RKO (cell line): ENCODE data around the gene NPAS3.

Experiments used
- DNase-seq: peaks from one replicate; pipeline ENCODE4 v3.0.0-alpha.2; 2016; ENCODE audit warnings: low spot score

NPAS3 gene

DNA sequence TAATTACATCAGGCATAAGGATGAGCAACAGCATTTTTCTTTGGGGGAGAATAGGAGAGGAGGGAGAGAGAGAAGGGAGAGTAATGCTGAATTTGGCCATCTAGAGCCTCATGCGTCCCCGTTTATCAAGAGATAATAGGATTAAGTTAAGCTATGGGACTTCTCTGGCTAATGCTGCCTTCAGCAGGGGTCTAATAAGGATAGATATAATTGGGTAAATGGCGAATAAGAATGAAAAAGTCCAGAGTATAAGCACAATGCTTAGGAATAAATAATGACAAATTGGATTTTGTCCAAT lies 542.2 kb downstream of the NPAS3 start:
- DNase-seq = no peak

DNA sequence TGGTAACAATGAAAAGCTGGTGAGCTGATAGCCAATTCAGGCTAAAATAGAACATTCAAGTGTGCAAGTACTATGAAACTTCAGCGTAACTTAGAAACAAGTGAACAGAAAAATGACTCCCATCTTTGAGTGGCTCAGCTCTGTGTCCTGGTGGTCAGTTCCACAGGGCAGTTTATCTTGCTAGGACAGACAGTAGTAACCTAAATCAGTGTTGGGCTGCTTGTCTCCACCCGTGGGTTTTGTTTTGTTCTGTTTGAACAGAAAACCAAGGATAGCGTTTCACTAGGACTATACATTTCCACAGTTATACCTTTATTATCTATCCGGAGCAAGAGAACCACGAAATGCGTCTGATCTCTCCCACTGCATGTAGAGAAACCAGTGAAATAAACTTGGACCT lies 544.4 kb downstream of the NPAS3 start:
- no peak for DNase-seq

DNA sequence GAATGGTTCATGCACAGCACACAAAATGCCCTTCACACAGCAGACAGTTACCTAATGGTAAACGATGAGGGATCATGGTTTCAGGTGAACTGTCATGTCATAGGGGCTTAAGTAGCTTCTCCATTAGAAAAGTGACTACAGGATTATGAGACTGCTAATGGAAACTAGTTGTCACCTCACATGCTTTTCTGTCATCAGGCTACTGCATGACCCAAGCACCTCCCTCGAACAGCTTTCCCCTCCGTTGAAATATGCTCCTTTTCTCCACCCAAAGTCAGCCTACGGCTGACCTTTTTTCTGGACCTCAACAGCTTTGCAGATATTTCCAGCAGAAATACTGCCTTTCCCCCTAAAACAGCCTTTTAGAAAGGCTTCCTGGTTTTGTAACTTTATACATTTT lies 544.9 kb downstream of the NPAS3 start:
- DNase-seq = no peak

DNA sequence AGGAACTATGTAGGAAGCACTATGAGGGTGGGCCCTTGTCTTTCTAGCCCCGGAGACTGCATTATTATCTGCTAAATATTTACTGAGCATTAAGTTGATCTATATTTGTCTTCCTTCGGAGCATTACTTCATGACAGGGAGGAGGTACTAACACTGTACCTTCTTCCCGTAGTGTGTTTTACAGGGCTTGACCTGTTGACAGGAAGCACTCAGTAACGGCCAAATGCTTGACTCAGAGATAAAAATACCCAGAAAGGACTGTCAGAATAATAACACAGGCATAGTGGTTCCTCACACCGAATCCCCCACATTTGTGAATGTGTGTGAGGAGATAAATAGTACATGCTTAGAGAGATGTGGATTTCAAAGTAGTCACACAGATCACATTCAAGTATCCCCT lies 545.6 kb downstream of the NPAS3 start:
- no peak for DNase-seq

DNA sequence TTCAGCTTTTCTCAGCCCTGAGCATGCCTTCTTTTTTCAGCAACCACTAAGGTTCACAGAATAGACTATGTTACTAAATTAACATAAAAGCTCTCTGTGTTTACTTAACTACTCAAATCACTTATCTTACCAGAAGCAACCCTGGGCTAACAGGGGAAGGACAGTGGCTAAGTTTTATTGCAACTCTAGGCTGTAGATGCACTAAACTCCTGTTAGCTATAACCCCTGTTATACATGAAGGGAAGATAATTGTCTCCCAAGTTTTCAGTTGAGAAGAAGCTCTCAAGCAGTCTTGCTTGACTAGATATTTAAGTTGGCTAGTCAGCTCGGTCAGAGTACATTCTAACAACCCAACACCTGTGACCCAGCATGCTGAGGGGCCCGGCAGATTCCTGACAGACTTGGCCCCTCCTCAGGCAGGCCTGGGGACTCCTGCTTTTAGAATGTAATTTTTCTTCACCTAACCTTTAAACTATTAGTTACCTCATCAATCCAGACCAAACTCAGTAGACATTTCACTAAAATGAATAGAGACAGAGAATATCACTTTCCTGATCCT lies 547.7 kb downstream of the NPAS3 start:
- no peak for DNase-seq

DNA sequence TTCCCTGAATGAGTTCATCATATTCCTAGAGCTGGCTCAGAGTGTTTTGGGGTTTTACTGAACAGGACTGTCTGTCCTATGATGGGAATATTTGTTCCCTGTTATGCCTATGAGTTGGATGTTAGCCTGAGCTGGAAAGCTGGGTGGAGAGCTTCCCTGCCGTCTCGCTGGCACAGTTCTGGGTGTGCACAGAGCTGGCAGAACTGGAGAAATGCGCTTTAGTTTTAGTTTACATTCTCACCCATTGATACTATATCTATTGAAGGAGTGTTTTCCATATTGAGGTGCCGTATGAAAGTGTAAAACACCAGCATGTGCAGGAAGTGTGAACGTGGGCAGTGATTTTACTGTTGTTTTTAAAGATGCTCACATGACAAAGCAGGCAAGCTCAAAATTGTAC lies 549.9 kb downstream of the NPAS3 start:
- no peak for DNase-seq

DNA sequence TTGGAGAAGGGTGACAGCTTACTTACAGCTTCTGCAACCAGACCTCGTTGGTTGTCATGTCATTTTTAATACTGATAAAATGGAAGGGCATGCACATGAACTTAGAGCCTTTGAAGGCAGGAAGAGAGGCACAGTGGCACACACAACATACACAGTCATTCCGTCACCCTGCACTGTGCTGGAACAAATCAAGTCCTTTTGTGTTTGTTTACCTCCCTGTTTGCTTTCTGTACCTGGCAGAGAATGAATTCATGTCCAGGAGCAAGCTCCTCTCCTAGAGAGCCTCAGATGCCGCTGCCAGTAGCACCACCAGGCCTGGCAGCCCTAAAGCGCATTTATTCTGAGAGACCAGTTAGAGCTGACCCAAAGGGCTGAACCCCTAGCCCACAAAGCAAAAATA lies 551.9 kb downstream of the NPAS3 start:
- no peak for DNase-seq

DNA sequence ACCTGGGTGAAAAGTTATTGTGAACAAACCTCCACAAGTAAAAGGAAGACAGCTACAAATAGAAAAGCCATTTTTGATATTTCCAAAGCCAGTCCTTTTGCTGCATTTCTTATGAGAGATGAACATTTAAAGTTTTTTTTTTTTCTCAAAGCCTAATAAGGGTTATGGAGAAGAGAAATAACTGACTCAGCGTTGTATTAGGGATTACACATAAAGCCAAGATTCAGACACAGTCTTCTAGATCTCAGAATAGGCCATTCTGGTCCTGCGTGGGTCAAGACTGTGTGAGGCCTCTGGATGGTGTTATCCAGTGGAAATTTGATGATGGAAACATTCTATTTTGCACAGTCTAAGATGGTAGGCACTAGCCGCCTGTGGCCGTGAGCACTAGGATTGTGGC lies 552.4 kb downstream of the NPAS3 start:
- DNase-seq = no peak

DNA sequence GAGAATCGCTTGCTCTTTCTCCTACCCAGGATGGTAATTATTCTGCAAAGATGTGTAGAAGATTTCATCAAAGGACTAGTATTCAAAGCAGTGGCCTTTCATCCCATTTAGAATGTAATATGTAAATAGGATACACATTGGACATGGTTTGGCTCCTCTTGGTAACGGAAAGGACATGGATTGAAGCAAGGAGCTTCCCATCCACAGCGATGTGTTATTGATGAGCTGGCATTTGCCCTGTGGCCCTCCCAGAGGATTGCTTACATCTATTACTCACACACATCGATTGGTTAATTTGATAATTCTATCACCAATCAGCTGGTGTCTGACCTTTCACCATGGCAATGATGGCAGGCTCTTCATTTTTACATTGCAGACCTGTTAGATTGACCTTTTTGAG lies 553.8 kb downstream of the NPAS3 start:
- DNase-seq = no peak

DNA sequence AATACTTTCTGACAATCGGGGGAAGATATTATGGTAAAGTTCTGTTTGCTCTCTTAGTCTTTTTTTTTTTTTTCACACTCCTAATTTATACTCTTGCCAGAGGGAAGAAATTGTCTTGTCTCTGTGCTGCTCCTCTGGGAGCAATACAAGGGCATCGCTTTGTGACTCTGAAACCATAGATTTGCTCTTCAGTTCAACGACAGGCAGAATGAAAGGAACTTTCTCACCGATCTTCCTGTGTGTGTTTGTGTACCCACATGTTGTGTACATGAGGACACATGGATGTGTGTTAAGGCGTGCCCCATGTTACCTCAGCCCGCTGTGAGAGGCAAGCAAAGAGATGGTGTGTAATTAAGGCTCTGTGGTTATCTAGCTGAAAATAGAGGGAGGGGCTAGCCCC lies 554.6 kb downstream of the NPAS3 start:
- no peak for DNase-seq

DNA sequence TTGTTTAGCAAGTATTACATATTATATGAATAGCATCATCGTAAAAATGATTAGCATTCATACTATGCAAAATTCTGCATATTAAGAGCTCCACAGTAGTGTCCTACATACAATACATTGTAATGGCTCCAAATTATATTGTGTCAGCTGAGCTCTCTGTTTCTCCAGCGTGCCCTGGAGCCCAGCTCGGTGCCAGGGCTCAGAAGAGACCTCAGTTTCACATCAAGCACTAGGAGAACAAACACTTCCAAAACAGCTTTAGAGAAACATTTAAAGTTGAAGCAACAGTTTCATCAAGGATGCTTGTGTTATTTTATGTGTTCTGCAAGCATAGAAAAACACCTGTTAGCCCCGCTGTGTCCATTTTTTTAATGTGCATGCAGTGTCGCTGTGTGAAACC lies 555.3 kb downstream of the NPAS3 start:
- DNase-seq = no peak

DNA sequence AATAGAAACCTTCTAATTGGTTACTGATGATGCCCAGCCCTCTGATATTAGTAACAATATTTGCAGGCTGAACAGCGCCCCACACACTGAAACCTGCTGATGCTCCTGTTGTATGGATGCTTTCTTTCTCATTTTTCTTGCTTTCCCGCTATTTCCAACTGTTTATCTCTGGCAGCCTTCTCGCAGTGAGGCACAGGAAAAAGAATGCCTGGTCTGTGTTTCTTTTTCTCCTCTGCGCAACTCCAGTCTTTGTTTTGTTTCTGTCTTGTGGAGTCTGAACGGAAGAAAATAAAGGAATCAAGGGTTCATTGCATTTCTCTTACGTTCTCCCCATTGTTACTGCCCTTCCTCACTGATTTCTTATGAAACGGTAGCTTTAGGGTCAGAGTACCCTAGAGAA lies 561.0 kb downstream of the NPAS3 start:
- DNase-seq = no peak

DNA sequence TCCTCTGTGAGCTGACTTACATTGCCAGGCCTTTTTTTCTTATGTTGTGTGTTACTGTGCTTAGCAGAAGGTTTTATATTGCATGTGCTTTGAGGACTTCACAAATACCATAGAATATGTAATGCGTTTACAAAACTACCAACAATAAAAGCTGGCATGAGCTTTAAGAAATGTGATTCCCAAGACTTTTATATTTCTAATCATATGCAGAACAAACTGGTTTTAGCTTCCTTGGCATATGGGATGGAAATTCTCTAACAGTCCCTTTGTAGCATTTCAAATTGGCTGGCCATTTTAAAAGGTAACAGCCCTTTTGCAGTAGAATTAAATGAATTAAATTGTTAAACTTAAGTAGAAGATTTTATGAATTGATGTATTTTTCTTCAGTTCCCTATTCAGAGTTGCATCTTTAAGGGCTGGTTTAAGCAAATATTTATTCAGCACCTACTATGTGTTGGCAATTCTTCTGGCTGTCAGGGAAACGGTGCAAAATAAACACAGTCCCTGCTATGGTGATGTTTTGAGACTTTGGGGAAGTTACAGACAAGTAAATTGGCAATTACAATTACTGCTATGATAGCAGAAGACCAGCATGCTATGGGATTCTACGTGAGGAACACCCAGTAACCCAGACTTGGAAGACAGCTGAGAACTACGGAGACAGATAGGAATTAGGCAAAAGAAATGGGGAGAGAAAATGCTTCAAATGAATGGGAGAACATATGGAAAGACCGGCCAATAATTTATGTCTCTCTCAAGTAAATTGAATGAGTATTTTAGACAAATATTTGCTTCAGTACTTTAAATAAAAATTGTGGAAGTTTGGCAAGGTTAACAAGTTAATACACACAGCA lies 565.8 kb downstream of the NPAS3 start:
- no peak for DNase-seq

DNA sequence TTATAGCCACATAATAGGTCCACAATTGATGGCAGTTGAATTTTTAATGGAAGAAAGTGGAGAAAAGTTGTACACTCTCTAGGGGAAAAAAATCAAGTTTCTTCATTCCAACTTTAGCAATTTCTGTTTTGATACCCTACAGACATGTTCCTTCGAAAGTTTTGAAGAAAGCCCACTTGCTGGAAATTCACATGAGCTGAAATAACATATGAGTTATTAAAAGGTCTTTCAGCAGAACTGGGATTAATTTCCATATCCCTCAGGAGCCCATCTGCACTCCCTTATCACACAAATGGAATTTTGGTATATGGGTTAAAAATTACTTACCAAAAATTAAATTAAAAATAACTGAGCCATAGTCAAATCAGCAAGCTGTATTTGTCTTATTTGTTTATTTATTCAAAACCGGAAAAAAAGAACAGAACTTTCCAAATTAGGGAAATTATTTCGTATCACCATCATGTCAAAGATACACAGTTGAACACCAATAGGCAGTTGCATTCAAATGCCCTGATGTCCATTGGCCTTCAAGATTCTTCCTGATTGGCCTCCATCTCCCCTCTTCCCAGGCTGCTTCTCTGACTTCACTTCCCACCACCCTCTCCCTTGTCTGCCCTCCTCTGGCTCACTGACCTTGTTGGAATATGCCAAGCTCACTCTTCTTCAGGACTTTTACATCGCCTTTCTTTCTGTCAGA lies 566.7 kb downstream of the NPAS3 start:
- no peak for DNase-seq

DNA sequence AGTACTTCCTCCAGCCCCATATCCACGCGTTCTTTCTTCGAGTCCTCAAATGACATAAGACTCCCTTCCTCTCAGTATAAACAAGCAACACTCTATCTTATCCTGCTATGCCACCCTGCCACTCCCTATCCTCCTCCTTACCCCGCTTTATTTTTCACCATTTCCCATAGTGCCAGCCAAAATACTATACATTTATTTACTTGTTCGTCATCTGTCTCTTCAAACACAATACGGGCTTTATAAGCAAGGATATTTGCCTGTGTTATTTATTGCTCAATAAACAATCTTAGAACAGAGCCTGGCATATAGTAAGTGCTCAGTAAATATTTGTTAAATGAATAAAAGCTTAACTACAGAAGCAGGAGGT lies 567.3 kb downstream of the NPAS3 start:
- DNase-seq = no peak

DNA sequence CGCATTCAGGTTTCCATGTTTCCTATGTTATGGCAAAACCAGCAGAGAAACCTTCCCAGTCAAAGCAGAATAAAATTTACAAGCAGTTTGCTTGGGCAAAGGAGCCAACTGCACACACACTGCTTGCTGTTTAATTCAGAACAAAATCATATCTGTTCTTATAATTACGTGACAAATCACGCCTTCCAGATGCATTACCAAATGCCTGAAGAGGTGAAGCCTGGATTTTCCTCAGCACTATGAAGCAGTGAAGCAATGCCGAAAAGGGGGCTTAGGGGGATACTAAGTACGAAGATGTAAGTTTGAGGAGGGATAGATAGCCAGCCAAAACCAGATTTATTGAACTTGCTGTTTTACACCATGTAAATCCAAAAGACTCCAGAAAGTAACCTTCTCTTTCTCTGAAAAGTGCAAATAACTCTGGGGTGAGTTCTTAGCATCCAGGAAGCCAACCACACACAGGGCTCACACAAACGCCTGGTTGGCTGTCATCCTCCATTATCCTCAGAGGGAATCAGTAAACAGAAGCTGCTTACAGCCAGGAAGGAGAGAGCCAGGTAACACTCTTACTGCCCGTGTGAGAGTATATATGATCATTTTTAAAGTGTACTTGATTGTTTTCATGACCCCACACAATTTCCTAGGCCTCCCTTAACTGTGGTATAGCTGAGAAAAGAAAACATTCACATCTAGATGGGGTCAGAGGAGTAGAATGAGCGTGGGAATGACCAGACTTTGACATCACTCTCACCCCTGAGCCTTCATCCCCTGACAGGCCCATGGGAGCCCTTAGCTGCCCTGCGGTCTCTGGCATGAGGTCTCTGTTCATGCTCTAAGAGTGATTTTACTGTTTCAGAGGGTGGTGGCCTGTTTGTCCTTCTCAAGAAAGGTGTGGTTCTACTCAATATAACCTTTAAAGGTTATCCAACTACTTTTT lies 569.7 kb downstream of the NPAS3 start:
- DNase-seq = no peak

DNA sequence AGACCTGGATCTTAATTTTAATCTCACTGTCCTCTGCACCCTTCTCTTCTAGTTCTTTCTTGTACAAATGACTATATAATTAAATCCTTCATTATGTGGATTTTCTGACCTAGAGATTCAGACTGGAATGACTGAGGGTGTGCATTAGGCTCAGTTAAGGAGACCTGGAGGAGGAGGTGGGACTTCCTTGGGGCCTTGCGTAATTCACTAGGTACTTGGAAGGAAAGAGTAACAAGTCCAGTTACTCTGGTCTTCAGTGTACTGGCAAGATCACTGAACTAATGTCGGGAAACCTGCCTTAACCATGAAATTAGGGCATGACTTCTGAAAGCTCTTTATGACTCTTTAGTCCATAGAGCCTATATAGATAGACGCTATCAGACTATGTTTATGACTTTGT lies 570.8 kb downstream of the NPAS3 start:
- no peak for DNase-seq

DNA sequence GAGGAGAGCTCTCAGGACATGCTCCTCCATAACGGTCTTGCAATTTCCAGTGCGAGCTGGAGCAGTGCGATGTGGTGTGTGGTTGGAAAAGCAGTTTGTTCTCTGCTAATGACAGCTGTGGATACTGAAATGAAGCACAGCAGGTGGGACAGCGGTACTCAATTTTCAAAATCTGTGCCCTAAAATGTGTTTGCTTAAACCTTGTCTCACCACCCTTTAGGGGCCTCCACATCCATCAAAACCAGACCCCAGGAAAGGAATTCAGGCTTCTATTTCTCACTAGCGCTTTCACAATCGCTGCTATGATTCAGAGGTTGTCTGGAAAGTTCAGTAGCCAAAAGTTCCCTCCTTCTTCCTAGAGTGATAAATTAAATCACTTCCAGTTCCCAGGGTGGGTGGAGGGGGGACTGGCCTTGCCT lies 571.4 kb downstream of the NPAS3 start:
- no peak for DNase-seq

DNA sequence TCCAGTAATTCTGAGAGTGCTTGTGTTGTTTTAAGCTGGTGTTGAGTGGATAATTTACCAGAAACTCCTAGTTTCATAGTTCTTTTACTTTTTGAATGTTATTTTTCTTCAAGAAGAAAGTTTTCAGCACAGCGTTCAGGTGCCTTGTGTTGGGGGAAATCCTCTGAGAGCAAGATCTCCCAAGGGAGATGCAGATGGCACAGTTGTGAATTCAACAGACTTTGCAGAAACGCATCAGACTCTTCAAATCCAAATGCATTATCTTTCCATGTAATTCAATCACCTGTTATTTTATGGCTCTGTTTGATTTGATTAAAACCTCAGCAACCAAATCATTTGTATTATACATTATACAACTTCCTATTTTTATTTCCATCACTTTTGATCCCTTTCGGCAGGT lies 572.3 kb downstream of the NPAS3 start:
- no peak for DNase-seq

DNA sequence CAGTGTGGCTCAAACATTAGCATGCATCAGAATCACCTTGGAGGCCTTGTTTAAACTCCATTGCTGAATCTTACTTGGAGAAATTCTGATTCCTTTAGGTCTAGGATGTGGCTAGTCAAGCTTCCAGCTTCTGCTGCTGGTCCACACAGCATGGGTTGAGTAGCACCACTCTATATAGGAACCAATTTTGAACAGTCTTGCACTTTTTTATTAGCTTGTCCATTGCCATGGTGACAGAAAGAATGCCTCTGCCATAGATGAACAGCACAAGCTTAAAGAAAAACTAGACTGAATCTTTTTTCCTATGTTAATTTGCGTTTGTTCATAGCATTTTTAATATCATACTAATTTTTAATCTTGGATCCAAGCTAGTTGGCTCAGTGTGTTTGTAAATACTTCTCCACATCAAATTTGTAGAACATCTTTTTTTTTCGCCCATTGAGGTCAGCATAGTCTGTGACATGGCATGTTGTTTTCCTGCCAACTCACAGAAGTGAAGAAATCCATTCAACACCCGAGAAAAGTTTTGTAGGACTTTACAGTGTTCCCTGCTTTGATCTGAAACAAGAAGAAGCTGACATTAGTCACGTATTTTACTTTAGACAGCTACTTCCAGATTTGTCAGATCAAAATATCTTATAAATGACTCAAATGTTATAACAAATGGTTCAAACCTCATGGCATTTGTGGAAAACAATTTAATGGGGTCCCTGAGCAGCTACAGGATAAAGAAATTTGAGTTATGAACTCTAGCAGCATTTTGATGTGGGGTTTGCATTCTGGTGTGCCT lies 573.4 kb downstream of the NPAS3 start:
- no peak for DNase-seq

DNA sequence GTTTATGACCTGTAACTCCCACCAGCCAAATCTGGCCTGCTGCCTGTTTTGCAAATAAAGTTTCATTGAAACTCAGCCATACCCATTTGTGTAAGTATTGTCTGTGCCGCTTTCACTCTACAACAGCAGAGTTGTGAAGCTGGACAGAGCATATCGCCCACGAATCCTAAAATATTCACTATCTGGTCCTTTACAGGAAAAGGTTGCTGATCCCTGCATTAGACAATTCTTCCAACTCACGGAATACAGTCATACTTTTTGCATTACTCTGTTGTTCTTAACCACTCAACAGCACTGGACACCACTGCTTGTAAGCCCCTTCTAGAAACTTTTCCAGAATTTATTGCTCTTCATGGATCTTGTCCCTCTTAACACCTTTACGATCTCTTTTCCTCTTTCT lies 576.8 kb downstream of the NPAS3 start:
- no peak for DNase-seq

DNA sequence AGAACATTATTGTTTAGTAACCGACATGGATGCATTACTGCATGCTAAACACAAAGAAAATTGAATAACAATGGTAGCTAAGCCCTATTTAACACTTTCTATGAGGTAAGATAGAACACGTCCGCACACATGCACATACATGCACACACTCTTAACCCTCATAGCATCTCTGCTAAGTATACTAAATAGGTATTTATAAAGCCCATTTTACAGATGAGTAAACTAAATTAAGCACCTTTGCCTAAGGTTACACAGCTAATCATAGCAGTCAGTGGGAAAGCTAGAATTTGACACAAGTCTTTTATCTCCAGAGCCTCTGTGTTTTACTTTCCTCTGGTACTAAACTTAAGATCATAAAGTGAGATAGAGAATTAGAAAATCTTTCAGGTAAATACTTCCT lies 577.2 kb downstream of the NPAS3 start:
- DNase-seq = no peak
